AG10803 (cell line): ENCODE results near the gene DNMBP.
"Not testable (repeated sequence)": the region's sequence is repeated elsewhere in the genome, so short reads cannot be mapped to it uniquely, and the experiment has no call there.

Experiments
- DNase-seq: peaks from one replicate; pipeline ENCODE4 v3.0.0; 2010; ENCODE audit warnings: low read depth
- H3K4me3 ChIP-seq: 2 replicates; pipeline ENCODE4 v1.5.1; 2011; ENCODE audit warnings: mild to moderate bottlenecking, low read length, control low read depth
- TF ChIP-seq, protein P1 (sequence below): conservative IDR thresholded peaks from 2 replicates; pipeline ENCODE4 v1.5.1; 2011; ENCODE audit warnings: mild to moderate bottlenecking, low read length, control low read depth, inconsistent platforms

The DNMBP gene

DNA sequence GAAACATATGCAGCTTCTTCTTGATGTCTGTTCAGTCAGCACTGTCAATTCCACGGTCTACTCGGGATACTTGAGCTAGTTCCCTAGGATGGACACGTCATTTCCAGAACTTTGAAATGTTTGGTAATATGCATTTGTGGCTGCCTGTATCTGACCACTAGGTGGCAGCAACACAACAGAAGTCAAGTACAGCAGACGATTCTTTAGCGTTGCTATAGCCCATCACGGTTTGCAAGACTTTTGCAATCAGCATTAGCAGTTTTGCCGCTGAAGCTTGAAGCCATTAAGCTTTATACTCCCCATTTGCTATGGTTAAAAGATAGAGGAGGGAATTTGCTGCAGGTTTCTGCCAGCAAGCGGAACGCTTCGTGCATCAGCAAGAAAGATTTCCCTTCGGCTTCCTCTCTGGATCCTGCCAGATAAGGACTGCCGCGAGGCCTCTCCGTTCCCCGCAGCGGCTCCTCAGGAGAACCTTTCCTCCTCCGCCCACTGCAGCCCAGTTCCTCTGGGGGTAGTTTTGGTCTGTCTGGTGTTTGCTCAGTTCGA is 163.8 kb downstream of the DNMBP start:
- DNase-seq: peak; percentile 95
- TF ChIP-seq, protein P1, sequence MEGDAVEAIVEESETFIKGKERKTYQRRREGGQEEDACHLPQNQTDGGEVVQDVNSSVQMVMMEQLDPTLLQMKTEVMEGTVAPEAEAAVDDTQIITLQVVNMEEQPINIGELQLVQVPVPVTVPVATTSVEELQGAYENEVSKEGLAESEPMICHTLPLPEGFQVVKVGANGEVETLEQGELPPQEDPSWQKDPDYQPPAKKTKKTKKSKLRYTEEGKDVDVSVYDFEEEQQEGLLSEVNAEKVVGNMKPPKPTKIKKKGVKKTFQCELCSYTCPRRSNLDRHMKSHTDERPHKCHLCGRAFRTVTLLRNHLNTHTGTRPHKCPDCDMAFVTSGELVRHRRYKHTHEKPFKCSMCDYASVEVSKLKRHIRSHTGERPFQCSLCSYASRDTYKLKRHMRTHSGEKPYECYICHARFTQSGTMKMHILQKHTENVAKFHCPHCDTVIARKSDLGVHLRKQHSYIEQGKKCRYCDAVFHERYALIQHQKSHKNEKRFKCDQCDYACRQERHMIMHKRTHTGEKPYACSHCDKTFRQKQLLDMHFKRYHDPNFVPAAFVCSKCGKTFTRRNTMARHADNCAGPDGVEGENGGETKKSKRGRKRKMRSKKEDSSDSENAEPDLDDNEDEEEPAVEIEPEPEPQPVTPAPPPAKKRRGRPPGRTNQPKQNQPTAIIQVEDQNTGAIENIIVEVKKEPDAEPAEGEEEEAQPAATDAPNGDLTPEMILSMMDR: peak; percentile 90
- H3K4me3 ChIP-seq: peak overlapping the region; percentile 29

DNA sequence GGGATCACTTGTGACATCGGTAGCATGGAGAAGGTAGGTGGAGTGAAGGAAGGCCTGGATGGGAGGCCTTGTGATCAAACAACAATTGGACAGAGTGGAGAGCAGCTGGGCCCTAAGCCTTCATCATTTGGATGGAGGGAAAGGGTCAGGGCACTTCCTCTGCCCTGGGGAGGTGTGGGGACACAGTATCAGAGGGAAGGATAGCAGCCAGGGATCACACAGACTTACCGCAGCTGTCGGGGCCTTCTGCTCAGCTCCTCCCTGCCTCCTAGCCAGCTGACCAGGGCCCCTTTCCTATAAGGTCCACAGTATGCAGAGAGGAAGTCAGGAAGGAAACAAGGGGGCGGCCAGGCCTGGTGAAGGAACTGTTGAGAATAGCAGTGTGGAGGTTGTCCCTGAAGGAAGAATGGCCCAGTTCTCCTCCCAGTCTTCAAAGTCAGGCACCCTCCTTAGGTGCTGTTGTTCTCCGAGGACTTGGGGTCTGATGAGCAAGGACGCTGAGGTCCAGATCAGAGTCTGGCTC is 165.3 kb downstream of the DNMBP start:
- DNase-seq: no peak
- H3K4me3 ChIP-seq: no peak overlapping the region
- TF ChIP-seq, protein P1: no peak

DNA sequence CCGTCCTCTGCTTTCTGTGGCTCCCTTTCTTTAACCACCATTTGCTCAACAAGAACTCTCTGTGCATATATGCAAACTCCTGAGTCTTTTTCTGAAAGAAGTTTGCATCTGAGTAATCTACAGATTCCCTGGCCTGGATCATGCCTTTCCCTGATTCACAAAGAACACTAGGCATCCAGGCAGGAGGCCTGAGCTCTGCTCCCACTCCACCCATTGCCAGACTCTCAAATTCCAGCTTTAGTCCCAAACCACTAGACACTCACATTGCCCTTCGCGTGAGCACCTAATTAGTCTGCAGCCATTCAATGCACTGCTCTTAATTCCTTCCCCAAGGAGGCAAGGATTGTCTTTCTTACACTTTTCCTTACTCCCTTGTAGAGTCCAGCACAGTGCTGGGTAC is 166.4 kb downstream of the DNMBP start:
- TF ChIP-seq, protein P1: no peak
- H3K4me3 ChIP-seq: no peak overlapping the region
- peak; percentile 51 for DNase-seq

DNA sequence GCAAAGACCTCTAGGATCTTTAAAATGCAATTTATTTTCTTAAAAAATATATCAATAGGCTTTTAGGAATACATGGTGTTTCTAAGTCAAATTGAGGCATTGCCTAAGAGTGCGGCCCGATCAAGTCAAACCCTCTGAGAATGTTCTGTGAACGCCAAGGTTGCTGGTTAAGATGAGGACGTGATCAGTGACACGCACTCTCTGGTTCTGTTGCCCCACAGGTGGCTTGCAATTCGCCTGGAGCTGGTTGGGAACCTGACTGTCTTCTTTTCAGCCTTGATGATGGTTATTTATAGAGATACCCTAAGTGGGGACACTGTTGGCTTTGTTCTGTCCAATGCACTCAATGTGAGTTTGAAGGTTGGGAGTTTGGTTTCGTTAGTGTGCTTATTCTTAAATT is 168.0 kb downstream of the DNMBP start:
- H3K4me3 ChIP-seq: no peak overlapping the region
- DNase-seq: no peak
- TF ChIP-seq, protein P1: no peak

DNA sequence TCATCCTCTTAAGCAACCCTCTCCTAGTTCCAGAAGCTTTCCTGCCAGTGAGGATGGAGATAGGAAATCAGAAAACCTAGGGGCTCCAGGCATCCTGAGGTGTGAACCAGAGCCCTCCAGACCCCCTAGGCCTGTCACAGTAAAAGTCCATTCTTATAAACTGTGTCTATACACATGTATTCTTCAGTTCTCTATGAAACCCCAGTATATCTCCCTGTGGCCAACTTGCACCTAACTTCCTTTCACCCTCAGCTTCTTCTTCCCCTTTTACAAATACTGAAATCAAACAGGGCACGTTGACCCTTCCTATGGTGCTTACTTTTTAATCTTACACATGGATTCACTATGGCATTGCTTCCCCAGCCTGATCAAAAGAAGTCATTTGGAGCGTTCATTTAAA is 168.9 kb downstream of the DNMBP start:
- not testable (repeated sequence) for DNase-seq, H3K4me3 ChIP-seq

DNA sequence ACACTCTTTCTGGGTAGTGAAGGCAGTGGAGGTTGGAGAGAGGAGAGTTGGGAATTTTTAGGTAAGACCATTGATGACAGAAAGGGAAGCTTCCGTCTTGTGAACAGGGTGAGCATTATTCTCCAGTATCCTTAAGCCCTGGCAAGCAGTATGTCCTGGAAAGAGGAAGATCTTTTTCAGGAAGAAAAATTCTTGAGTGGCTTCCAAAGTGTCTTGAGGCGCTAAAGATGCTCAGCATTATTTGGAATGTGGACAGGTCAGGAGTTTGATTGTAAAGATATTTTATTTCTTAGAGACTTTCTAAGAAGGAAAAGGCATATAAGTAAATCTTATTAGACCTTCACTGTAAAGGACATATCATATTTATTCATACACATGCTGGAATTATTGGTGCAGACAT is 173.0 kb downstream of the DNMBP start:
- DNase-seq: no peak
- H3K4me3 ChIP-seq: no peak overlapping the region
- TF ChIP-seq, protein P1: no peak

DNA sequence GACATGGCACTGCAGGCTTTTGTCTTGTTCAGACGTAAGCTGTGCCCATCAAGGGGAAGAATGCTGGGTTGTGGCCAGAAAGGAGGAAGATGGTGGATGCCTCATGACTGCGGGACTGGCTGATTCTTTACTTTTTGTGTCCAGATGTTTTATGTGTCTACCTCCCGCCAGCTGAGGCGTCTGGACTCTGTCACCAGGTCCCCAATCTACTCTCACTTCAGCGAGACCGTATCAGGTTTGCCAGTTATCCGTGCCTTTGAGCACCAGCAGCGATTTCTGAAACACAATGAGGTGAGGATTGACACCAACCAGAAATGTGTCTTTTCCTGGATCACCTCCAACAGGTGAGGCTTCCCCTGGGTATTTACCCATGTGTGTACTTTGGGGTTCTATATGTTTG is 173.8 kb downstream of the DNMBP start:
- no peak for DNase-seq
- TF ChIP-seq, protein P1: no peak
- no peak overlapping the region for H3K4me3 ChIP-seq
